ENCODE measurements around the gene SYT2. TPM values are rescaled to one million over a fixed set of nuclear protein-coding genes. Genes with fewer than 3 reads are reported as not detected.

The SYT2 gene
- total RNA-seq, 1 donor from 2014 or later, result not detected

- Histone ChIP-seq H3K4me1 (no peaks in the 10 kb centered on the region), H3K4me3 (no peak overlapping the region), H3K27me3 (ENCODE audit: low read depth) (peaks cover 64% of the 10 kb centered on the region), H3K9me3 (no peaks in the 10 kb centered on the region), H3K27ac (no peak overlapping the region), H3K36me3 (no peaks in the 10 kb centered on the region)
- intact Hi-C loops (cut with DNase I), result no loop called here
- DNase-seq (no peak), ATAC-seq (no peak)
- TF ChIP-seq CTCF (IDR thresholded peaks at IDR 0.05), result no peak
These were observed 7.1 kb downstream of the SYT2 start for GRCh38 chr1:202703191-202703590.

GRCh38 chr1:202702088-202702487, 8.2 kb downstream of the SYT2 start:
- intact Hi-C loops (cut with DNase I), result no loop called here
- no peaks in the 10 kb centered on the region for H3K36me3 ChIP-seq
- DNase-seq, result no peak
- H3K4me1 ChIP-seq, result no peaks in the 10 kb centered on the region
- no peak for ATAC-seq
- TF ChIP-seq CTCF (IDR thresholded peaks at IDR 0.05), result no peak
- peaks cover 61% of the 10 kb centered on the region for H3K27me3 ChIP-seq (ENCODE audit: low read depth)
- no peak overlapping the region for H3K27ac ChIP-seq
- H3K4me3 ChIP-seq, result no peak overlapping the region
- no peaks in the 10 kb centered on the region for H3K9me3 ChIP-seq

GRCh38 chr1:202701200-202701599, 9.1 kb downstream of the SYT2 start:
- Histone ChIP-seq H3K36me3 (no peaks in the 10 kb centered on the region), H3K27ac (no peak overlapping the region), H3K4me1 (no peaks in the 10 kb centered on the region), H3K27me3 (ENCODE audit: low read depth) (peaks cover 60% of the 10 kb centered on the region), H3K9me3 (no peaks in the 10 kb centered on the region), H3K4me3 (no peak overlapping the region)
- no peak for TF ChIP-seq CTCF (IDR thresholded peaks at IDR 0.05)
- ATAC-seq, result no peak
- intact Hi-C loops (cut with DNase I), result no loop called here
- DNase-seq, result no peak

GRCh38 chr1:202700061-202700460, 10.2 kb downstream of the SYT2 start:
- no peak for ATAC-seq
- peaks cover 61% of the 10 kb centered on the region for H3K27me3 ChIP-seq (ENCODE audit: low read depth)
- no peak overlapping the region for H3K4me3 ChIP-seq
- H3K36me3 ChIP-seq, result no peaks in the 10 kb centered on the region
- no peak for TF ChIP-seq CTCF (IDR thresholded peaks at IDR 0.05)
- intact Hi-C loops (cut with DNase I), result no loop called here
- H3K4me1 ChIP-seq, result no peaks in the 10 kb centered on the region
- no peak for DNase-seq
- no peak overlapping the region for H3K27ac ChIP-seq
- no peaks in the 10 kb centered on the region for H3K9me3 ChIP-seq

GRCh38 chr1:202698276-202698675, 12.0 kb downstream of the SYT2 start:
- no peaks in the 10 kb centered on the region for H3K4me1 ChIP-seq
- H3K4me3 ChIP-seq, result no peak overlapping the region
- no peaks in the 10 kb centered on the region for H3K36me3 ChIP-seq
- H3K9me3 ChIP-seq, result no peaks in the 10 kb centered on the region
- DNase-seq, result no peak
- ATAC-seq, result no peak
- H3K27ac ChIP-seq, result no peak overlapping the region
- peaks cover 49% of the 10 kb centered on the region for H3K27me3 ChIP-seq (ENCODE audit: low read depth)
- no peak for TF ChIP-seq CTCF (IDR thresholded peaks at IDR 0.05)
- intact Hi-C loops (cut with DNase I), result no loop called here

GRCh38 chr1:202697038-202697437, 13.2 kb downstream of the SYT2 start:
- Histone ChIP-seq H3K27ac (no peak overlapping the region), H3K4me1 (no peaks in the 10 kb centered on the region), H3K9me3 (no peaks in the 10 kb centered on the region), H3K4me3 (no peak overlapping the region), H3K27me3 (ENCODE audit: low read depth) (peaks cover 43% of the 10 kb centered on the region), H3K36me3 (no peaks in the 10 kb centered on the region)
- no peak for TF ChIP-seq CTCF (IDR thresholded peaks at IDR 0.05)
- DNase-seq (no peak), ATAC-seq (no peak)
- intact Hi-C loops (cut with DNase I), result no loop called here
